GM19438 (cell line): ENCODE data around the gene CCT3.
"Not testable (repeated sequence)": the region's sequence is repeated elsewhere in the genome, so short reads cannot be mapped to it uniquely, and the experiment has no call there.

Experiments used
- ATAC-seq: cut with Tn5 transposase; IDR thresholded peaks from one replicate; pipeline ENCODE4 v1.9.1; 2021; ENCODE audit warnings: low read depth; ENCODE audit not compliant: unreplicated experiment

The CCT3 gene

GRCh38 chr1:156338180-156338976, at the start of gene CCT3, which contains the start of gene TSACC:
TSS of gene CCT3 (minus strand) at chr1:156338292. CDS start at chr1:156338184, 108 bp downstream.
TSS of gene TSACC (plus strand) at chr1:156338526. CDS start at chr1:156339758, 1,232 bp downstream.
- peak; percentile 88 for ATAC-seq

- ATAC-seq: no peak
Measured at GRCh38 chr1:156387870-156388173, 49.7 kb upstream of the CCT3 start.

- ATAC-seq: no peak
Measured at GRCh38 chr1:156386949-156387869, 49.1 kb upstream of the CCT3 start.

GRCh38 chr1:156386134-156386901, 48.2 kb upstream of the CCT3 start:
- no peak for ATAC-seq

- ATAC-seq: no peak
Measured at GRCh38 chr1:156385534-156386031, 47.5 kb upstream of the CCT3 start.

GRCh38 chr1:156384658-156385057, 46.6 kb upstream of the CCT3 start:
- no peak for ATAC-seq

GRCh38 chr1:156384007-156384406, 45.9 kb upstream of the CCT3 start:
- ATAC-seq: no peak

- ATAC-seq: peak; percentile 78
Measured at GRCh38 chr1:156383023-156383422, 44.9 kb upstream of the CCT3 start.

GRCh38 chr1:156382561-156382960, 44.5 kb upstream of the CCT3 start:
- no peak for ATAC-seq

GRCh38 chr1:156379420-156380165, 41.5 kb upstream of the CCT3 start:
- ATAC-seq: no peak

- no peak for ATAC-seq
Measured at GRCh38 chr1:156378557-156378956, 40.5 kb upstream of the CCT3 start.

GRCh38 chr1:156376958-156377919, 39.1 kb upstream of the CCT3 start:
- no peak for ATAC-seq

- no peak for ATAC-seq
Measured at GRCh38 chr1:156376146-156376545, 38.1 kb upstream of the CCT3 start.

- ATAC-seq: no peak
Measured at GRCh38 chr1:156373546-156373945, 35.5 kb upstream of the CCT3 start.

- ATAC-seq: no peak
Measured at GRCh38 chr1:156372876-156373275, 34.8 kb upstream of the CCT3 start.

- ATAC-seq: no peak
Measured at GRCh38 chr1:156372265-156372586, 34.1 kb upstream of the CCT3 start.

- no peak for ATAC-seq
Measured at GRCh38 chr1:156371553-156372264, 33.6 kb upstream of the CCT3 start.

- ATAC-seq: not testable (repeated sequence)
Measured at GRCh38 chr1:156369685-156370286, 31.7 kb upstream of the CCT3 start.
